DOHH2 (cell line): ENCODE data around the gene PABPC3.

Experiments used
- CTCF ChIP-seq: fragments of 200-600 bp; sonication (generic); IDR thresholded peaks from one replicate; pipeline ENCODE4 v1.5.1; 2014; ENCODE audit warnings: antibody characterized with exemption, mild to moderate bottlenecking, low read depth, low read length; ENCODE audit not compliant: poor library complexity, severe bottlenecking
- EZH2phosphoT487 ChIP-seq: fragments of 200-600 bp; sonication (generic); IDR thresholded peaks from 2 replicates; pipeline ENCODE4 v1.6.1; 2017; ENCODE audit warnings: borderline replicate concordance, mild to moderate bottlenecking, antibody characterized with exemption, low read length, moderate library complexity, mixed read lengths

GRCh38 chr13:25136880-25137787 lies 41.2 kb downstream of the PABPC3 start:
- TF ChIP-seq CTCF (no peak), EZH2phosphoT487 (no peak)
